NCI-H2227 (cell line): Measurements from ENCODE around the gene HYCC1.
"Not testable (repeated sequence)": the region's sequence is repeated elsewhere in the genome, so short reads cannot be mapped to it uniquely, and the experiment has no call there.

ENCODE experiments used
- DNase-seq: peaks from one replicate; lab custom pipeline; 2025; ENCODE audit not compliant: unreplicated experiment; lab: John Stamatoyannopoulos, UW

Gene HYCC1

DNA sequence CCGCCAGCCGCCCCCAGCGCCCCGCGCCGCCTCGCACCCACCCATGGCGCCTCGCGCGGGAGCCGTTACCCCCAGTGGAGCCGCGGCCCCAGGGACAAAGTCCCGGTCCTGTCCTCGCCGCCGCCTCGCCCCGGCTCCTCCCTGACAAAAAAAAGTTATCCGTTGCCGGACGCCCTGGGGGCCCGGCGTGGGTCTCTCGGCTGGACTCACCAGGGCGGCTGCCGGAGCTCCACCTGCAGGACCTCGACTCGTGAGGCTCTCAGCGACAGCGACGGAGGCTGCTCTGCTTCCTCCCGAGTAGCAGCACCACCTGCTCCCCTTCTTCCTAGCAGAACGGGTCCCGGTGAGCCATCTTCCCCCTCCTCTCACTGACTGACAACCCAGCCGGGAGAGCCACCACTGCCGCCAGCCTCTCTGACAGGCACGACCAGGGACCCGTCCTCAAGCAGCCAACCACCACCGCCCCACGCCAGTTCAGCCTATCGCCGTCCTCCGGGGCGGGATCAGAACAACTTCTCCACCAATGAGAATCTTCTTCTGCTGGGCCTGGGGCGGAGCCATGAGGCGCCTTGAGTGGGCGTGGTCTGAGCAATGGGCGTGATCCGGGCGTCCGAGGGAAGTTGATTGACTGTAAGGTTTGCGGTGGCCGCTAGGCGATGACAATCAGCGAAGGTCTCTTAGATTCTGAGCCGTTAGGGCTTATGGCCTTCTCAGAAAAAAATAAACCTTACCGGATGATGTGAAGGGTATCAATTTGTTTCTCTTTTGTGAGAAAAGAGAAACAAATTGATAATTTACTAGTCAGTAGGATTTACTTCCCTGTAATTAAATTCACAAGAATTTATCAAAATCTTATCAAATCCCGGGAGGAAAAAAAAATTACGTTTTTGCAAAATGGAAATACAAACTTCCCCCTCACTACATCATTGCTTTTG lies at the start of gene HYCC1:
TSS of gene HYCC1 (minus strand) at position 416 of the 935 bp plus-strand sequence. CDS start 23,019 bp downstream, outside the sequence.
- peak; percentile 98 for DNase-seq

DNA sequence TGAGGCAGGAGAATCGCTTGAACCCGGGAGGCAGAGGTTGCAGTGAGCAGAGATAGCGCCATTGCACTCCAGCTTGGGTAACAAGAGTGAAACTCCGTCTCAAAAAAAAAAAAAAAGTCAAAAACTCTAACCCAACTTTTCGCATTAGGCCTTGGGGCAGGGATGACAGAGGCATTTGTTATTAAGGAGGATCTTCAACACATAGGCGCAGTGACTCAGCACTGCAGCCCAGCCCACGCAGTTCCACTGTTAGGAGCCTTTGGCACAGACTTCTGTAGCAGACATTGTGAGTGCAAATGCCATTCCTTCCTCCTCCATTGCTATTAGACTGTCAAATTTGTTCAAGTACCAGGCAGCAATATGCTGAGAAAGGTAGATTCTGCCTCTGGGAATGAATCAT lies 48.5 kb upstream of the HYCC1 start:
- no peak for DNase-seq

DNA sequence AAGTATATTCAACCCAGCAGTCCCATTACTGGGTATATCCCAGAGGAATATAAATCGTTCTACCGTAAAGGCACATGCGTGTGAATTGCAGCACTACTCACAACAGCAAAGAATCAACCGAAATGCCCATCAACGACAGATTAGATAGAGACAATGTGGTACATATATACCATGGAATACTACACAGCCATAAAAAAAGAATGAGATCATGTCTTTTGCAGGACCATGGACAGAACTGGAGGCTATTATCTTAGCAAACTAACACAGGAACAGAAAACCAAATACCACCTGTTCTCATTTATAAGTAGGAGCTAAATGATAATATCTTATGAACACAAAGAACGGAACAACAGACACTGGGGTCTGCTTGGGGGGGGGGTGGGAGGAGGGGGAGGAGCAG lies 47.4 kb upstream of the HYCC1 start:
- DNase-seq, result no peak

DNA sequence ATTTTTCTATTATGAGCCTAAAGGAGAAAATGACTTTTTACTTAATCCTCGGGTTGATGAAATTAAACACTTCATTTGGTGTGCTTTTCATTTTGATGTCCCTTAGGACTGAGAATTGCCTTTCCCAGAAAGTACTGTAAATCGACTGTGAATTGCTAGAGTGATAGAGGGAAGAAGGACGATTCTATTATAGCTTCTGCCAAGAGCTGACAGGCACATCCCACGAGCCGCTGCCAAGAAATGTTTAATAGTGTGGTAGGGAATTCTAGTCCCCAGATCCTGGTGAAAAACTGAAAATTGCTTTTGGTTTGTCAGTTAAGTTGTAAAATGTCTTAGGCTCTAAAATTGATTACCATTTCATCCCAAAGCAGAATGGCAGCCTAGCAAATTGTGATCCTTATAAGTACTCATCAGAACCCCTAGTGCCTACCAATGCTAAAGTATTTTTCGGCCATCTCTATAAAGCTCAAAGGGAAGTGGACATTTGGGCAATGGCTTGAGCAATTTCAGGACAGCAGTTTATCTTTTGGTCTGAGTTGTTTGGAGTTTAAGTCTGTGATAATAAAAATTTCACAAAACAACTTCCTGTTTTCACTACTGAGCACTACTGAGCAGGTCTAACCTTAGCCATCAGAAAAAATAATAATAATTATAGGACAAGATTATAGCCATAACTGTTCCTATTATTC lies 44.6 kb upstream of the HYCC1 start:
- no peak for DNase-seq

DNA sequence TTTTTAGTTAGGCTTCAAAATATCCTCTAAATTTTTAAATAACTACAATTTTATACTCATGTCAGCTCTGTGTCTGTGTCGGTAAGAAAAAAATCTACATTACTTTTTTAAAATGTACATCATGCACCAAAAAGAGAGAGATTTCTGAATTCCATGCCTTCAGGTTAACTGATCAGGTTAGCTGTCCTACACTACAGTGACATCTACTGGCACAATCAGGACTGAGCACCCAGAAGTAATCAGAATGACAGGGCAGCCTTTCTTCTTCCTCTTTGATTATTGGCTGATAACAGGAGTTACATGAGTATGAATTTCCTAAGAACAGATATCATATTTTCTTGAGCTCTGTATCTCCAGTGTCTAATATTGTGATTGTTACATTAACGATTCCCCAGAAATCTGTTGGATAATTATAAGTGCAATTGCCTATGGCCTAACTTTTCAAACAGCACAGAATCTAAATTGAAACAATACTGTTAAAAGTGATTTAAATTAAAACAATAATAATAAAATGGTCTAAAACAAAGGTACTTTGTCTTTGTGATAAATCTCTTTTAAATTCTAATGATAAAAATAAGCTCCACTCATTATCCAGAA lies 41.8 kb upstream of the HYCC1 start:
- DNase-seq, result peak; percentile 45

DNA sequence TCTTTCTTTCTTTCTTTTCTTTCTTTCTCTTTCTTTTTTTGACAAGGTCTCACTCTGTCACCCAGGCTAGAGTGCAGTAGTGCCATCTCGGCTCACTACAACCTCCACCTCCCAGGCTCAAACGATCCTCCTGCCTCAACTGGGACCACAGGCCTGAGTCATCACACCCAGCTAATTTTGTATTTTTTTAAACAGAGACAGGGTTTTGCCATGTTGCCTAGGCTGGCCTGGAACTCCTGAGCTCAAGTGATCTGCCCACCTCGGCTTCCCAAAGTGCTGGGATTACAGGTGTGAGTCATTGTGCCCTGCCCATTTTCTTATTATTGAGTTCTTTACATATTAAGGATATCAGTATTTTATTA lies 37.2 kb upstream of the HYCC1 start:
- not testable (repeated sequence) for DNase-seq

DNA sequence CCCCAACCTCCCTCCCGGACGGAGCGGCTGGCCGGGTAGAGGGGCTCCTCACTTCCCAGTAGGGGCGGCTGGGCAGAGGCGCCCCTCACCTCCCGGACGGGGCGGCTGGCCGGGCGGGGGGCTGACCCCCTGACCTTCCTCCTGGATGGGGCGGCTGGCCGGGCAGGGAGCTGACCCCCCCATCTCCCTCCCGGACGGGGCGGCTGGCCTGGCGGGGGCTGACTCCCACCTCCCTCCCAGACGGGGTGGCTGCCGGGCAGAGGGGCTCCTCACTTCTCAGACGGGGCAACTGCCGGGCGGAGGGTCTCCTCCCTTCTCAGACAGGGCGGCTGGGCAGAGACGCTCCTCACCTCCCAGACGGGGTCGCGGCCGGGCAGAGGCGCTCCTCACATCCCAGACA lies 32.4 kb upstream of the HYCC1 start:
- DNase-seq, result not testable (repeated sequence)

DNA sequence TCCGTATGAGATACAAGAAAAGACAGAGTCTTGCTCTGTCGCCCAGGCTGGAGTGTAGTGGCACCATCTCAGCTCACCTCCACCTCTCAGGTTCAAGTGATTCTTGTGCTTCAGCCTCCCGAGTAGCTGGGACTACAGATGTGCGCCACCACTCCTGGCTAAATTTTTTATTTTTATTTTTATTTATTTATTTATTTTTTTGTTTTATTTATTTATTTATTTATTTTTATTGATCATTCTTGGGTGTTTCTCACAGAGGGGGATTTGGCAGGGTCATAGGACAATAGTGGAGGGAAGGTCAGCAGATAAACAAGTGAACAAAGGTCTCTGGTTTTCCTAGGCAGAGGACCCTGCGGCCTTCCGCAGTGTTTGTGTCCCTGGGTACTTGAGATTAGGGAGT lies 31.2 kb upstream of the HYCC1 start:
- not testable (repeated sequence) for DNase-seq

DNA sequence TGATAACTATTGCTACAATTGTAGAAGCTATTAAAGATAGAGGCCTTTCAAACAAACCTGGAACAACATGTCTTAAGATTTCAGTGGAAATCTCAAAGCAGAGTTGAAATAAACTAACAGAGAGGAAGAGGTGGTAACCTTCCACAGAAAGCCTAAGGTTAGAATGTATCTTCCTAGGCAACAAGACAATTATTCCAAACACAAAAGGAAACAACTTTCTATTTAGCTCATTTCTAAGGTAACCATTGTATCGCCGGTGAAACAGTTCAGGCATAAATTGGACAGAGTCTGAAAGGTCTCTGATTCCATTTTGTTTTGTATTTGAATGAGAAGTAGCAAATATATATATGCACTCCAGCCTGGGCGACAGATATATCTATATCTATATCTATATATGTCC lies 30.7 kb upstream of the HYCC1 start:
- DNase-seq, result peak; percentile 30

DNA sequence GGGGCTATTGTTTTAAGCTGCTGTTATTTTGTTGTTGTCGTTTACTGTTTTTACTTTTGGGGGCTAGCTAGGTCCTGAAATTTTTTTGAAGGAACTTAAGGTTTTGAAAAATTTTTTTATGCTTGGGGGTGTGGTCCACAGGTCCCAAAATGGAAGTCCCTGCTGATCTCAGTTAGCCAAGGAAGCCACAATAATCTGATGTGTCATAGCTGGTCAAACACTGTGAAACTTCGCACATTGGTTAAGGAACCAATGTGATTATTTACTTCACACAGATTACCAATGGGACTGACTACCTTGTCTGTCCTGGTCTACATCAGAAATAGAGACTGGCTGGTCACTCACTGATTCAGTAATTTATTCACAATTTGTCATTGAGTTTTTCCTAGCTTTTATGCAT lies 29.5 kb upstream of the HYCC1 start:
- DNase-seq, result no peak

DNA sequence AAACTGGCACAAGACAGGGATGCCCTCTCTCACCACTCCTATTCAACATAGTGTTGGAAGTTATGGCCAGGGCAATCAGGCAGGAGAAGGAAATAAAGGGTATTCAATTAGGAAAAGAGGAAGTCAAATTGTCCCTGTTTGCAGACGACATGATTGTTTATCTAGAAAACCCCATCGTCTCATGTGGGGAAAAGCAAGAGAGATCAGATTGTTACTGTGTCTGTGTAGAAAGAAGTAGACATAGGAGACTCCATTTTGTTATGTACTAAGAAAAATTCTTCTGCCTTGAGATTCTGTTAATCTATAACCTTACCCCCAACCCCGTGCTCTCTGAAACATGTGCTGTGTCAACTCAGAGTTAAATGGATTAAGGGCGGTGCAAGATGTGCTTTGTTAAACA lies 25.7 kb upstream of the HYCC1 start:
- DNase-seq, result not testable (repeated sequence)

DNA sequence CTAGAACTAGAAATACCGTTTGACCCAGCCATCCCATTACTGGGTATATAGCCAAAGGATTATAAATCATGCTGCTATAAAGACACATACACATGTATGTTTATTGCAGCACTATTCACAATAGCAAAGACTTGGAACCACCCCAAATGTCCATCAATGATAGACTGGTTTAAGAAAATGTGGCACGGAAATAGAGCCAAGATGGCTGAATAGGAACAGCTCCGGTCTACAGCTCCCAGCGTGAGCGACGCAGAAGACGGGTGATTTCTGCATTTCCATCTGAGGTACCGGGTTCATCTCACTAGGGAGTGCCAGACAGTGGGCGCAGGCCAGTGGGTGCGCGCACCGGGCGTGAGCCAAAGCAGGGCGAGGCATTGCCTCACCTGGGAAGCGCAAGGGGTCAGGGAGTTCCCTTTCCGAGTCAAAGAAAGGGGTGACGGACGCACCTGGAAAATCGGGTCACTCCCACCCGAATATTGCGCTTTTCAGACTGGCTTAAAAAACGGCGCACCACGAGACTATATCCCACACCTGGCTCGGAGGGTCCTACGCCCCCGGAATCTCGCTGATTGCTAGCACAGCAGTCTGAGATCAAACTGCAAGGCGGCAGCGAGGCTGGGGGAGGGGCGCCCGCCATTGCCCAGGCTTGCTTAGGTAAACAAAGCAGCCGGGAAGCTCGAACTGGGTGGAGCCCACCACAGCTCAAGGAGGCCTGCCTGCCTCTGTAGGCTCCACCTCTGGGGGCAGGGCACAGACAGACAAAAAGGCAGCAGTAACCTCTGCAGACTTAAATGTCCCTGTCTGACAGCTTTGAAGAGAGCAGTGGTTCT lies 21.8 kb upstream of the HYCC1 start:
- DNase-seq, result not testable (repeated sequence)

DNA sequence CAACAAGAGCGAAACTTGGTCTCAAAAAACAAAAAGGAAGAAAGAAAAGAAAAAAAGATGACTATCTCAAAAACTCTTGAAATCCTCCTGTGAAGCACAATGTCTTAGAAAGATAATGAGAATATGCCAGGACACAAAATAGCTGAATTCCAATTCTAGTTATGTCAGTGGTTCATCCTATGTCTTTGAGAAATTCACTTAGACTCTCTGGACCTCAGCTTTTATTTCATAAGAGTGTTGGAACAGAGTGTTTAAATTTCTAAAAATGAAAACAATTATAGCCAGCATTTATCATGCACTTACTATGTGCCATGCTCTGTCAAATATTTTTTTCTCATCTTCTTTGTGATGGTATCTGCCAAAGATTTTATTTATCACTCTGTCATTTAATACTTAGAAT lies 13.3 kb upstream of the HYCC1 start:
- no peak for DNase-seq

DNA sequence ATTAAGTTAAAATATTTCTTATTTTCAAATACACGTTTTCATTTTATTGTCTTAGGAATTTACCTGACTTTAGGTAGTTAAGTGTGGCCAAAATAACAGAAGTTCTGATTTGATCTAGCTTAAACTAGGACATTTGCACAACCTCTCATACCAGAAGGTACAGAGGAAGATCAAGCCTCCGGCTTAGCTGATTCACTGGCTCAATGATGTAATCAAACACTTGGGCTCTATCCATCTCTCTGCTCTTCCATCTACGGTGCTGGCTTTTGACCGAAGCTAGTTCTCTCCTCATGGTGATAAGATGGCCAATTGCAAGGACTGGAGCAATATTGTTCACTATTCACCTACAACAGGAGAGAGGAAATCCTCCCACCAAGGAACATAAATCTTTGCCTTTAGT lies 12.2 kb upstream of the HYCC1 start:
- DNase-seq, result no peak

DNA sequence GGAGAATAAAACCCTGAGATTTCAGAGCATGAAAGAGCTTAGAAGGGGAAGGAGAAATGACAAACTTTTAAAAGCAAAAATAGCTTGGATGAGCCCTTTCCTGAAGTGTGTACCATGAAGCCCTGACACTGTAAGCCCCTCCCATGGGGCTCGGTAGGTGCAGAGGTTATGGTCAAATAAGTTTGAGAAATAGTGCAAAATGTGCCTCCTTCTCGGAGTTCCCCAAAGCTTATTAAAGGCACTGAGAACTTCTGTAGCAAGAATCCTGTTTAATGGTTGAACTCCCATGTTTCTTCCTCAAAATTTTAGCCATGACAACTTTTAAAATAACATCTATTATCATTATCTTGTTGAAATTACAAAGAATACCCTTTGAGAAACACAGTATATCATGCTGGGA lies 10.5 kb upstream of the HYCC1 start:
- no peak for DNase-seq

DNA sequence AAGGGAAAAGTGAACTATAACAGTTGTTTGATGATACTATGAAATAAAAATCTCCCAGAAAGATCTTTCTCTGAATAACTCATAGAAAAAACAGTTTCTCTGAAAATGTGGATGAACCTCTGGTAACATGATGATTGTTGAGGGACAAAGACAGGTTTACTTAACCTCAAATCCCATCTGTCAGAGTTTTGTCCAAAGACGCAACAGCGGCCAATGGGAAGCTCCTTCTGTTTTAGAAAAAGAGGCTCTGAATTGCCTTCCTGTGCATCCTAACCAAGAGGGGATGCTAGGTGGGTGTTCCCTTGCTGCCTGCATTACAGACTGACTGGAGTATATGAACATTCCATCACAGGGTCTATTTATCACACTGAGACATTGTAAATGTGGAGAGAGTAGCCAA lies 8.9 kb upstream of the HYCC1 start:
- DNase-seq, result no peak

DNA sequence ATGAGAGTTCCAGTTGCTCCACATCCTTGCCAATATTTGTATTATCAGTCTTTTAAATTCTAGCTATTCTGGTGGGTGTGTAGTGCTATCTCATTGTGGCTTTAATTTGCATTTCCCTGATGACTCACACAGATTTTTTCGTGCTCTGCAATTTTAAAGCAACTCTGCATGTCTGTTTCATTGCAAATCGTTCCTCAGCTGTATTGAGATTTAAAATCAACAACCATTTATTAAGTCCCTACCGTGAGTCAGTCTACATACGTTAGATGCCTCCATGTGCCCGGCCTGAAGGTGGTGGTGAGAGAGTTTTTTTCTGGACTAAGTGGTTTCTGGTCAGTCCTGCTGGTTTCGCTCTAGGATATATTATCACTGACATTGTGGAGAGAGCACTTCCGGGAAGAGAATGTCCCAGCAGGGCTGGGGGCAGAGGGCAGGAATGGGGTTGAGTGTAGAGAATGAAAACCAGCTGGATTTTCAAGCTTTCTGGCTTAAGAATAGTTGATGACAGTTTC lies 8.4 kb upstream of the HYCC1 start:
- no peak for DNase-seq

DNA sequence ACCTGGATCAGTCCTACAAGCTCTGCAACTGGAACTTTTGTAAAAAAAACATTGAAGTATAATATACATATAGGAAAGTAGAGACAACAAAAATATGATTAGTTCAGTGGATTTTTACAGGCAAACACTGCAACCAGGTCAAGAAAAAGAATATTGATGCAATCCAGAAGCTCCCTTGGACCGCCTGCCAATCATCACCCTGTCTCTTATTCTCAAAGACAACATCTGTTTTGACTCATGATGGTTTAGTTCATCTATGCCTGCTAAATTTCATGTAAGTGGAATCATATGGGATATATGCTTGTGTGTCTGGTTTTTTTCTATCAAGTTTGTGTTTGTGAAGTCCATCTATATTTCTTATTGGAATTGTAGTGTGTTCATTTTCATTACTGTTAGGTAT lies 7.7 kb upstream of the HYCC1 start:
- no peak for DNase-seq

DNA sequence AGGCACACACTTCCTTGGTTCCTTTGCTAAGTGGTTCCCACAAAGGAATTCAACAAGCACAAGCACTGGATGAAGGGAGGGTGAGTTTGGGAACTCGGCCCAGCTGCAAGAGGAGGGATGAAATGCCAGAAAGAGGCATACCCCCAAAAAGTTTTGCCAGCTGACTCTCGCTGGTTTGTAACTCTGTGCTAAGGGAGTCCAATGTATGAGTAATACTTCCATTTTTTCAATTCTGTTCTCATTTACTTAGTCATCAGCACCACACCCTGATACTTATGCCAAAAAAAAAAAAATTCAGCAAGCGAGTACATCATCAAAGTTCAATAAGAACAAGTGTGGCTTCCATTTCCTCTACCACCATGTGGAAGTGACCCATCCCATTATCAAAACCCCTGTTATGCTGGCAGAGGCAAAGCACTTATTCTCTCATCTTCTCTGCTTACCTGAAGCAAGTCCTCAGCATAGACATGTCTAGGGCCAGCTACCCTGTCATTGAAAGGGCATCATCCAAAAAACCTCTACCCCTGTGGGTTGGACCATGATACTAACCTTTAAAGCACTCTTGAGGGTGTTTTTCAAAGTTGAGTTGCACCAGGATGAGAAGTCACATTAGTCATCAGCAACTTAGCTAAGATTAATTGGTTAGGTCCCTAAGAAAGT lies 6.9 kb upstream of the HYCC1 start:
- DNase-seq, result no peak

DNA sequence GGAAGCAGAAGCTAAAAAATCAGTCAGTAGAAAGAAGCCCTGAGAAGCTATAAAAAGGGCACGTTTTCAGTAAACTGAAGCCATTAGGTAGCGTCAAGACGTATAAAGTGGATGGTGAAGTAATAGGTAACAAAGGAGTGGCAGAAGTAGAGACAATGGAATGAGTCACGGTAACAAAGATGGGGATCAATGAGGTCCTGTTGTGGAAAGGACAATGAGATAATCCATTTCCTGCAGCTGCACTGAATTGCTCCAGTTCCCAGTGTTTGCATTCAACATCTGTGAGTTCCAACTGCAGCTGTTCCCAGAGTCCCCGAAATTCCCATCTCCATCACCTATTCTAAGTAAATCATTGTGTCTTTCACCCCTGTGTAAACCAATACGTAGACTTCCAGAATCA lies 4.8 kb upstream of the HYCC1 start:
- no peak for DNase-seq
